GM12878 (cell line): ENCODE results near the gene NEU4.

Experiments used
- NFXL1 ChIP-seq: fragments of 450-650 bp; IDR thresholded peaks from 2 replicates; pipeline ENCODE4 v1.6.1; 2017; ENCODE audit warnings: antibody characterized with exemption, mild to moderate bottlenecking, borderline replicate concordance
- NFYB ChIP-seq: IDR thresholded peaks from 2 replicates; pipeline ENCODE4 v1.6.1; 2011; ENCODE audit warnings: low read depth, mild to moderate bottlenecking, low read length, improper control_type of control experiment, moderate library complexity; ENCODE audit not compliant: insufficient read depth
- PBX3 ChIP-seq: IDR thresholded peaks from 2 replicates; pipeline ENCODE4 v1.6.1; 2011; ENCODE audit warnings: mild to moderate bottlenecking, low read depth, low read length, moderate library complexity; ENCODE audit not compliant: insufficient replicate concordance
- POLR2AphosphoS5 ChIP-seq: IDR thresholded peaks from 2 replicates; pipeline ENCODE4 v1.6.1; 2011; ENCODE audit warnings: mild to moderate bottlenecking, low read length, inconsistent platforms
- RAD21 ChIP-seq: IDR thresholded peaks from 2 replicates; pipeline ENCODE4 v1.6.1; 2011; ENCODE audit warnings: mild to moderate bottlenecking, low read depth, low read length, moderate library complexity; ENCODE audit not compliant: insufficient read depth
- SUPT20H ChIP-seq: IDR thresholded peaks from 2 replicates; pipeline ENCODE4 v1.6.1; 2011; ENCODE audit warnings: low read depth, mild to moderate bottlenecking, low read length, moderate library complexity, borderline replicate concordance; ENCODE audit not compliant: control insufficient read depth

GRCh38 chr2:241850544-241851324, 41.7 kb downstream of the NEU4 start:
- TF ChIP-seq POLR2AphosphoS5, result no peak
- no peak for TF ChIP-seq NFYB
- no peak for TF ChIP-seq NFXL1
- no peak for TF ChIP-seq PBX3
- TF ChIP-seq SUPT20H, result no peak
- no peak for TF ChIP-seq RAD21
